K562 (cell line): ENCODE data around the gene SELL. TPM values are rescaled to one million over a fixed set of nuclear protein-coding genes. Genes with fewer than 3 reads are reported as not detected.

Experiments used
- CCAR2 ChIP-seq: fragments of 200-400 bp; formaldehyde crosslinking; IDR thresholded peaks from 2 replicates; pipeline ENCODE4 v1.6.1; 2017; ENCODE audit warnings: mild to moderate bottlenecking, low read depth, low read length
- CREBBP ChIP-seq: IDR thresholded peaks from one replicate; pipeline ENCODE4 v1.6.1; 2012; ENCODE audit warnings: low read depth, mild to moderate bottlenecking, control low read depth, inconsistent platforms, low read length
- polyA plus RNA-seq, 8 experiments: library from polyadenylated mRNA; depleted of rRNA in 4 of 8; stranded (reverse) in 5 of 8; unstranded in 3 of 8; fragments of >200 nt; fragmentation: Nextera tagmentation in 2 of 8; fragmentation: Illumina TruSeq in 1 of 8; extraction: Ambion mirVana in 2 of 8; extraction: Trizol in 1 of 8; gene quantifications; 2 replicates each; pipeline versions ENCODE4 v1.2.1 to v1.2.3, GENCODE V29; 2011 to 2014; ENCODE audit warnings: inconsistent platforms in 1 of 8, missing spikeins in 1 of 8
- total RNA-seq, 7 experiments: library from RNA; depleted of rRNA in 6 of 7; stranded (reverse); fragments of >200 nt in 6 of 7; fragmentation: Illumina TruSeq in 2 of 7; extraction: Trizol in 2 of 7; gene quantifications; 2 replicates each; pipeline versions ENCODE4 v1.2.1 to v1.2.3, GENCODE V29; 2011 to 2021; ENCODE audit warnings: low replicate concordance in 1 of 7
- TF ChIP-seq, protein P1 (sequence below): fragments of 250-450 bp; sonication (Bioruptor Pico); IDR thresholded peaks from 2 replicates; pipeline ENCODE4 v1.4.0; 2020
- TF ChIP-seq, protein P2 (sequence below): fragments of 450-650 bp; IDR thresholded peaks from one replicate; pipeline ENCODE4 v1.6.1; 2018; ENCODE audit warnings: mild to moderate bottlenecking, moderate library complexity; ENCODE audit not compliant: partially characterized antibody

SELL gene
- total and polyA plus RNA-seq, 9 of the 15 experiments (the other 6 are each of a cell fraction or from before 2014, with no cell fraction given), result 0.51 TPM; not detected in 8

GRCh38 chr1:169753549-169753948, 42.1 kb upstream of the SELL start (continued):
- TF ChIP-seq, protein P1, sequence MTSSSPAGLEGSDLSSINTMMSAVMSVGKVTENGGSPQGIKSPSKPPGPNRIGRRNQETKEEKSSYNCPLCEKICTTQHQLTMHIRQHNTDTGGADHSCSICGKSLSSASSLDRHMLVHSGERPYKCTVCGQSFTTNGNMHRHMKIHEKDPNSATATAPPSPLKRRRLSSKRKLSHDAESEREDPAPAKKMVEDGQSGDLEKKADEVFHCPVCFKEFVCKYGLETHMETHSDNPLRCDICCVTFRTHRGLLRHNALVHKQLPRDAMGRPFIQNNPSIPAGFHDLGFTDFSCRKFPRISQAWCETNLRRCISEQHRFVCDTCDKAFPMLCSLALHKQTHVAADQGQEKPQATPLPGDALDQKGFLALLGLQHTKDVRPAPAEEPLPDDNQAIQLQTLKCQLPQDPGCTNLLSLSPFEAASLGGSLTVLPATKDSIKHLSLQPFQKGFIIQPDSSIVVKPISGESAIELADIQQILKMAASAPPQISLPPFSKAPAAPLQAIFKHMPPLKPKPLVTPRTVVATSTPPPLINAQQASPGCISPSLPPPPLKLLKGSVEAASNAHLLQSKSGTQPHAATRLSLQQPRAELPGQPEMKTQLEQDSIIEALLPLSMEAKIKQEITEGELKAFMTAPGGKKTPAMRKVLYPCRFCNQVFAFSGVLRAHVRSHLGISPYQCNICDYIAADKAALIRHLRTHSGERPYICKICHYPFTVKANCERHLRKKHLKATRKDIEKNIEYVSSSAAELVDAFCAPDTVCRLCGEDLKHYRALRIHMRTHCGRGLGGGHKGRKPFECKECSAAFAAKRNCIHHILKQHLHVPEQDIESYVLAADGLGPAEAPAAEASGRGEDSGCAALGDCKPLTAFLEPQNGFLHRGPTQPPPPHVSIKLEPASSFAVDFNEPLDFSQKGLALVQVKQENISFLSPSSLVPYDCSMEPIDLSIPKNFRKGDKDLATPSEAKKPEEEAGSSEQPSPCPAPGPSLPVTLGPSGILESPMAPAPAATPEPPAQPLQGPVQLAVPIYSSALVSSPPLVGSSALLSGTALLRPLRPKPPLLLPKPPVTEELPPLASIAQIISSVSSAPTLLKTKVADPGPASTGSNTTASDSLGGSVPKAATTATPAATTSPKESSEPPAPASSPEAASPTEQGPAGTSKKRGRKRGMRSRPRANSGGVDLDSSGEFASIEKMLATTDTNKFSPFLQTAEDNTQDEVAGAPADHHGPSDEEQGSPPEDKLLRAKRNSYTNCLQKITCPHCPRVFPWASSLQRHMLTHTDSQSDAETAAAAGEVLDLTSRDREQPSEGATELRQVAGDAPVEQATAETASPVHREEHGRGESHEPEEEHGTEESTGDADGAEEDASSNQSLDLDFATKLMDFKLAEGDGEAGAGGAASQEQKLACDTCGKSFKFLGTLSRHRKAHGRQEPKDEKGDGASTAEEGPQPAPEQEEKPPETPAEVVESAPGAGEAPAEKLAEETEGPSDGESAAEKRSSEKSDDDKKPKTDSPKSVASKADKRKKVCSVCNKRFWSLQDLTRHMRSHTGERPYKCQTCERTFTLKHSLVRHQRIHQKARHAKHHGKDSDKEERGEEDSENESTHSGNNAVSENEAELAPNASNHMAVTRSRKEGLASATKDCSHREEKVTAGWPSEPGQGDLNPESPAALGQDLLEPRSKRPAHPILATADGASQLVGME, result no peak
- no peak for TF ChIP-seq CREBBP
- TF ChIP-seq, protein P2, sequence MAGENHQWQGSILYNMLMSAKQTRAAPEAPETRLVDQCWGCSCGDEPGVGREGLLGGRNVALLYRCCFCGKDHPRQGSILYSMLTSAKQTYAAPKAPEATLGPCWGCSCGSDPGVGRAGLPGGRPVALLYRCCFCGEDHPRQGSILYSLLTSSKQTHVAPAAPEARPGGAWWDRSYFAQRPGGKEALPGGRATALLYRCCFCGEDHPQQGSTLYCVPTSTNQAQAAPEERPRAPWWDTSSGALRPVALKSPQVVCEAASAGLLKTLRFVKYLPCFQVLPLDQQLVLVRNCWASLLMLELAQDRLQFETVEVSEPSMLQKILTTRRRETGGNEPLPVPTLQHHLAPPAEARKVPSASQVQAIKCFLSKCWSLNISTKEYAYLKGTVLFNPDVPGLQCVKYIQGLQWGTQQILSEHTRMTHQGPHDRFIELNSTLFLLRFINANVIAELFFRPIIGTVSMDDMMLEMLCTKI, result no peak
- no peak for TF ChIP-seq CCAR2
